ENCODE results near the gene JDP2. TPM values are rescaled to one million over a fixed set of nuclear protein-coding genes. Genes with fewer than 3 reads are reported as not detected.

JDP2 gene
- total and polyA plus RNA-seq, 2 of the 4 experiments (the other 2 are of a cell fraction), result 35.7 to 38.4 TPM

- peaks cover 33% of the 10 kb centered on the region for H3K36me3 ChIP-seq (ENCODE audit: control insufficient read depth, insufficient read depth, low read length)
- DNase-seq (peak; percentile 76), ATAC-seq (ENCODE audit: low read depth) (peak; percentile 2; the same call in 1 of the 2 replicates)
- peaks cover 62 to 95% of the 10 kb centered on the region in 2 experiments for H3K79me1 ChIP-seq (ENCODE audit: low read depth in 1 of 2, low read length in 2 of 2)
- ChIA-PET CTCF (interaction anchor here (1.0 to 1.5 kb wide), 2 partner anchors 27 to 33 kb away, joined by 3 read pairs; partner anchors contain the start of gene JDP2), POLR2A (ENCODE audit: unreplicated experiment) (no interaction called here)
- in situ Hi-C loops (cut with MboI; ENCODE audit: low sequenced_read_pairs) (no loop called here), intact Hi-C loops (cut with micrococcal nuclease) (no loop called here), dilution Hi-C loops (cut with HindIII; ENCODE audit: low sequenced_read_pairs, unreplicated experiment) (no loop called here)
- WGBS, 2 experiments (ENCODE audit: extremely low coverage in 2 of 2, insufficient read length in 1 of 2), result 88% methylated on average over 6 of the region's 12 CpGs; no CpG with 5 or more reads in 1 of the 2 experiments
- no peak overlapping the region for H3K56ac ChIP-seq (ENCODE audit: extremely low read depth, insufficient read depth, low read length)
- no peak overlapping the region for H2BK20ac ChIP-seq (ENCODE audit: low read depth, low read length)
- H2AK9ac ChIP-seq (replicated peaks; ENCODE audit: low read depth, low read length, poor library complexity), result peak overlapping the region; percentile 33
- H4K91ac ChIP-seq (ENCODE audit: insufficient read depth, low read depth, low read length), result peak overlapping the region; percentile 43; the same call in 1 of the 2 replicates
- H2AFZ ChIP-seq (replicated peaks; ENCODE audit: low read length, poor library complexity), result no peak overlapping the region
- peak overlapping the region; percentile 6; the same call in 1 of the 2 replicates for H3K18ac ChIP-seq (ENCODE audit: low read depth, low read length)
- no peak overlapping the region for H3K4me2 ChIP-seq (ENCODE audit: low read depth, low read length)
- no TSS peak for BruUV-seq (replicated peaks)
- H3K4ac ChIP-seq (ENCODE audit: low read depth, low read length), result peak overlapping the region; percentile 37
- no peaks in the 10 kb centered on the region for H3K27me3 ChIP-seq (ENCODE audit: control insufficient read depth, insufficient read depth, low read length)
- peak overlapping the region; percentile 6 for H2BK5ac ChIP-seq (ENCODE audit: low read depth, low read length, poor library complexity, severe bottlenecking)
- no peak overlapping the region for H2BK15ac ChIP-seq (ENCODE audit: low read depth, low read length)
- no peak overlapping the region for H3K4me3 ChIP-seq (ENCODE audit: insufficient read depth, low read depth, low read length)
- H2AK5ac ChIP-seq (ENCODE audit: low read depth, low read length), result peak overlapping the region; percentile 23; the same call in 1 of the 2 replicates
- peak overlapping the region; percentile 48 for H3K23ac ChIP-seq (ENCODE audit: low read depth, low read length)
- peak overlapping the region; percentile 64 for H3K14ac ChIP-seq (replicated peaks; ENCODE audit: low read depth, low read length)
- H2BK120ac ChIP-seq (ENCODE audit: low read depth, low read length), result no peak overlapping the region
- H3K9ac ChIP-seq (ENCODE audit: low read depth, low read length), result no peak overlapping the region
- no peak overlapping the region for H3K27ac ChIP-seq (ENCODE audit: insufficient read depth, low read length)
- H3K9me3 ChIP-seq (ENCODE audit: control insufficient read depth, insufficient read depth, low read length), result no peaks in the 10 kb centered on the region
- H3K4me1 ChIP-seq (ENCODE audit: control insufficient read depth, insufficient read depth, low read length), result peaks cover 73% of the 10 kb centered on the region
- H4K20me1 ChIP-seq (ENCODE audit: insufficient read depth, low read length), result peaks cover 97% of the 10 kb centered on the region
- peaks cover 61% of the 10 kb centered on the region for H3K9me1 ChIP-seq (ENCODE audit: insufficient read depth, low read length)
- no peak overlapping the region for H4K8ac ChIP-seq (ENCODE audit: low read depth in 2 of 2, low read length in 2 of 2)
- TF ChIP-seq RFX5 (IDR thresholded peaks at IDR 0.05; ENCODE audit: low read depth, low read length), result no peak
- no peak for TF ChIP-seq RAD21 (IDR thresholded peaks at IDR 0.05; ENCODE audit: low read length)
- peak; percentile 20; the same call in 1 of the 2 replicates for TF ChIP-seq USF2 (IDR thresholded peaks at IDR 0.05; ENCODE audit: low read depth, low read length)
- no peak for TF ChIP-seq ELK1 (IDR thresholded peaks at IDR 0.05; ENCODE audit: borderline replicate concordance, low read depth, low read length)
- TF ChIP-seq CHD1 (IDR thresholded peaks at IDR 0.05; ENCODE audit: low read depth, low read length), result no peak
- TF ChIP-seq POLR2A (IDR thresholded peaks at IDR 0.05; ENCODE audit: low read depth, low read length), result no peak
- TF ChIP-seq CEBPB (IDR thresholded peaks at IDR 0.05; ENCODE audit: low read depth, low read length), result no peak
- no peak for TF ChIP-seq RCOR1 (IDR thresholded peaks at IDR 0.05; ENCODE audit: insufficient replicate concordance, low read length)
- TF ChIP-seq SMC3 (IDR thresholded peaks at IDR 0.05; ENCODE audit: low read depth, low read length), result no peak
- TF ChIP-seq MXI1 (IDR thresholded peaks at IDR 0.05; ENCODE audit: borderline replicate concordance, low read depth, low read length), result peak; percentile 59; the same call in 1 of the 2 replicates
- no peak for TF ChIP-seq MAZ (IDR thresholded peaks at IDR 0.05; ENCODE audit: borderline replicate concordance, low read depth, low read length)
- no peak overlapping the region for H4K5ac ChIP-seq (ENCODE audit: low read depth, low read length)
Observed at GRCh38 chr14:75454963-75455546, 27.2 kb downstream of the JDP2 start.
